ENCODE measurements around the gene TOP3B.

TOP3B gene

DNA sequence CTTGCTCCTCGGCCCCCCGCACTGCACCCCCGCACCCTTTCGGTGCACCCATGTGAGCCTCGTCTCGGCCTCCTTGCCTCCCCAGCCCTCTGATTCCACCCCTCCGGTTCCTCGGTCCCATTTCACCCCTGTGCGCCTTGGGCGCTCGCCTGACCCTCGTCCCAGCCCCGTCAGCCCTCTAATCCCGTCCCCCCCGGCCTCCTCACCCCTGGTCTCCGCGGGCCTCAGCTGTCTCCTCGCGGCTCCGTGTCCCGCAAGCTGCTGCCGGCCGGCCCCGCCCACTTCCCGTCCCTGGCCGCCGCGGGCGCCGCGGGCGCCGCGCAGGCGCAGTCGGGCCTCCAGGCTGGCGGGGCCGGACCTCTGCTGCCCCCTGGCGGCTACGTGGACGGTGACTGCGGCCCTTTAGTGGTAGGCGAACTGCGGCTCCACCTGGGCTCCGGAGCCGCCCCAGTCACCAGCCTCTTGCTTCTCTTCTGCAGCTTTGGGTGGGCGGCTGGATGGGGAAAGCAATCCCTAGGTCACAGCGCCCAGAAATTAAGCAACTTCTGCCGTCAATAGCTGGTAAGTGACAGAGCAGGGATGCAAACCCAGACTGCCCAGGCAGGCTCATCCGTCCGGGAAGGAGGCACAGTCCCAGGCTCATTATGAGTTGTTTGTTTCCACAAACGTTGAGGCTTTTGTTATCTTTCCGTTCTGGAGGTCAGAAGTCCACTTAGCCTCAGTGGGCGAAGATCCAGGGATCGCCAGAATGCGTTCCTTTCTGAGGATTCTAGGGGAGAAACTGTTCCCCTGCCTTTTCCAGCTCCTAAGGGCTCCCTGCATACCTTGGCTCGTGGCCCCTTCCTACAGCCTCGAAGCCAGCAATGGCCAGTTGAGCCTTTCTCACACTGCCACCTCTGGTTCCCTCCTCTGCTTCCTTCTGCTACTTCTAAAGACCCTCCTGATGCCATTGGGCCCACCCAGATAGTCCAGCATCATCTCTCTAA lies 29.7 kb downstream of the TOP3B start, which contains the start of gene PPM1F:
TSS of gene PPM1F (minus strand) at position 263 of the 986 bp plus-strand sequence. CDS start 6,800 bp downstream, outside the sequence.
- TF ChIP-seq, protein P1, sequence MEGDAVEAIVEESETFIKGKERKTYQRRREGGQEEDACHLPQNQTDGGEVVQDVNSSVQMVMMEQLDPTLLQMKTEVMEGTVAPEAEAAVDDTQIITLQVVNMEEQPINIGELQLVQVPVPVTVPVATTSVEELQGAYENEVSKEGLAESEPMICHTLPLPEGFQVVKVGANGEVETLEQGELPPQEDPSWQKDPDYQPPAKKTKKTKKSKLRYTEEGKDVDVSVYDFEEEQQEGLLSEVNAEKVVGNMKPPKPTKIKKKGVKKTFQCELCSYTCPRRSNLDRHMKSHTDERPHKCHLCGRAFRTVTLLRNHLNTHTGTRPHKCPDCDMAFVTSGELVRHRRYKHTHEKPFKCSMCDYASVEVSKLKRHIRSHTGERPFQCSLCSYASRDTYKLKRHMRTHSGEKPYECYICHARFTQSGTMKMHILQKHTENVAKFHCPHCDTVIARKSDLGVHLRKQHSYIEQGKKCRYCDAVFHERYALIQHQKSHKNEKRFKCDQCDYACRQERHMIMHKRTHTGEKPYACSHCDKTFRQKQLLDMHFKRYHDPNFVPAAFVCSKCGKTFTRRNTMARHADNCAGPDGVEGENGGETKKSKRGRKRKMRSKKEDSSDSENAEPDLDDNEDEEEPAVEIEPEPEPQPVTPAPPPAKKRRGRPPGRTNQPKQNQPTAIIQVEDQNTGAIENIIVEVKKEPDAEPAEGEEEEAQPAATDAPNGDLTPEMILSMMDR (IDR thresholded peaks at IDR 0.05; ENCODE audit: extremely low read depth, insufficient read depth, missing control alignments) = peak; percentile 96
- DNase-seq (ENCODE audit: low spot score) = peak; percentile 98
- in situ Hi-C loops (cut with MboI; ENCODE audit: low pct_unique_long_range_greater_than_20kb, low sequenced_read_pairs, unreplicated experiment) = no loop called here

DNA sequence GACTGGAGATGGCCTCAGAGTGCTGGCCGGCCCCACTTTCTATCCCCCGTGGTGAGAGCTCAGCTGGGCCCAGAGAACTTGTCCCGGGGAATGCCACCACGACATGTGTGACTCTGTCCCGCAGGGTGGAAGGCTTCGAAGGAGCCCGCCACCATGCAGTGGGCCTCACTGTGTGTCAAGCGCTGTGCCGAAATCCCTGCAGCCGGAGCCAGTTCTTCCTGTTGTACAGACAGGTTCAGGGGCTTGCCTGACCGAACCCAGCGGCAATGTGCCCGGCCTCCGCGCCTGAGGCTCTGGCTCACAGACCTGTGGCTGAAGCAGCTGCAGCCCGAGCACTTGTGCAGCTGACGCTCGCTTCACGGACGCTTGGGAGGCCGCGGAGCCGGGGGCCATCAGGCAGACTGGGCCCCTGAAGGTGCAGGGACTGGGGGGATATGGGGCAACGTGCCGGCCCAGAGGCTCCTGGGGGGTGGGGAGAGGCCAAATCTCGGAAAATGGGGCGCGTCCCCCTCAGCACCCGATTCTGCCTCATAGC lies 30.6 kb downstream of the TOP3B start:
- DNase-seq (ENCODE audit: low spot score) = no peak
- in situ Hi-C loops (cut with MboI; ENCODE audit: low pct_unique_long_range_greater_than_20kb, low sequenced_read_pairs, unreplicated experiment) = no loop called here

DNA sequence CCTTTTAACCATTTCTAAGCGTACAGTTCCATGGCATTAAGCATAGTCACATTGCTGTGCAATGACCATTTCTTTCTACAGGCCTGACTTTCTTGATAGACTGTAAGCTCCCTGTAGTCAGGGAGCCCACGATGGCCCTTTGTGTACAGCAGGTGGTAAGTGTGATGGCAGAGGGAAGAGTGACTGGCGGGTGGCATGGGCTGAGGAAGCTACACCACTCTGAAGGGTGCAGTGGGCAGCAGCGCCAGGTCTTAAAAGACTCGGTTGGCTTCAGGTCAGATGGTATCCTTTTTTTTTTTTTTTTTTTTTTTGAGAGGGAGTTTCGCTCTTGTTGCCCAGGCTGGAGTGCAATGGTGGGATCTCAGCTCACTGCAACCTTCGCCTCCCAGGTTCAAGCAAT lies 31.5 kb downstream of the TOP3B start:
- TF ChIP-seq, protein P1 (IDR thresholded peaks at IDR 0.05; ENCODE audit: extremely low read depth, insufficient read depth, missing control alignments) = no peak
- DNase-seq (ENCODE audit: low spot score) = no peak
- in situ Hi-C loops (cut with MboI; ENCODE audit: low pct_unique_long_range_greater_than_20kb, low sequenced_read_pairs, unreplicated experiment) = no loop called here

More for the DNA sequence above, 30.6 kb downstream of the TOP3B start:
- TF ChIP-seq, protein P1 (IDR thresholded peaks at IDR 0.05; ENCODE audit: extremely low read depth, insufficient read depth, missing control alignments) = no peak

DNA sequence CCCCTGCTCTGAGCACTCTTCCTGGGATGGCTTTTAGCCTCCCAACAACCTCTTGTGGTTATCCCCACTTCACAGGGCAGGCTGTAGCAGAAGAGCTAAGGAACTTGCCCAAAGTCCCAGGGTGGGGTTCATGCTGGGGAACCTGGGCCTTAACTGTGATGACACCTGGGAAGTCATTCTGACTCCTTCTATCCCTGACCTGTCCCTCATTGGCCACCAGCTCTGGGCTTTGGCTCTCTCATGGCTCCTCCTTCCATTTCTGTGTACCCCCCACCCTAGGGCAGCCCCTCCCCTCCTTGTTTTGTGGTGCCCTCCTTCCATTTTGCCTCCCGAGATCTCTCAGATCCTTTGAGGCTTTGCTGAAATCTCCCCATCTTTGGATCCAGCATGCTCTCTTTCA lies 32.6 kb downstream of the TOP3B start:
- in situ Hi-C loops (cut with MboI; ENCODE audit: low pct_unique_long_range_greater_than_20kb, low sequenced_read_pairs, unreplicated experiment) = loop anchor here (10.0 kb wide), 2 partner anchors 215 to 245 kb away; partner anchors contain the start of gene YPEL1
- no peak for DNase-seq (ENCODE audit: low spot score)
- TF ChIP-seq, protein P1 (IDR thresholded peaks at IDR 0.05; ENCODE audit: extremely low read depth, insufficient read depth, missing control alignments) = no peak

DNA sequence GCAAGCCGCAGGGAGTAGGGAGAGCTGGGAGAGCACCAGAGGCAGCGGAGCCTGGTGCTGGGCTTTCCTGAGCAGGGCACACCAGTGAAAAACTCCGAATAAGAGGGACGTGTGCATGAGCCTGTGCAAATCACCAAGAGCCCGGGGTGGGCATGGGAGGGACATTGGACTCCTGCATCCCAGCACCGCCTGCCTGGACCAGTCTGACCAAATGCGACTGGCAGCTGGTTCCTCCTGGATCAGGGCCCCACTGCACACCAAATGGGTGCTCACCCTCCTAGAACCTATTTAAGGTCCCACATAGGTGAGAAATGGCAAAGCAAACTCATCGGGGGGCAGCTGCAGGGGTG lies 33.0 kb downstream of the TOP3B start:
- in situ Hi-C loops (cut with MboI; ENCODE audit: low pct_unique_long_range_greater_than_20kb, low sequenced_read_pairs, unreplicated experiment) = loop anchor here (10.0 kb wide), 2 partner anchors 215 to 245 kb away; partner anchors contain the start of gene YPEL1
- TF ChIP-seq, protein P1 (IDR thresholded peaks at IDR 0.05; ENCODE audit: extremely low read depth, insufficient read depth, missing control alignments) = no peak
- DNase-seq (ENCODE audit: low spot score) = no peak

DNA sequence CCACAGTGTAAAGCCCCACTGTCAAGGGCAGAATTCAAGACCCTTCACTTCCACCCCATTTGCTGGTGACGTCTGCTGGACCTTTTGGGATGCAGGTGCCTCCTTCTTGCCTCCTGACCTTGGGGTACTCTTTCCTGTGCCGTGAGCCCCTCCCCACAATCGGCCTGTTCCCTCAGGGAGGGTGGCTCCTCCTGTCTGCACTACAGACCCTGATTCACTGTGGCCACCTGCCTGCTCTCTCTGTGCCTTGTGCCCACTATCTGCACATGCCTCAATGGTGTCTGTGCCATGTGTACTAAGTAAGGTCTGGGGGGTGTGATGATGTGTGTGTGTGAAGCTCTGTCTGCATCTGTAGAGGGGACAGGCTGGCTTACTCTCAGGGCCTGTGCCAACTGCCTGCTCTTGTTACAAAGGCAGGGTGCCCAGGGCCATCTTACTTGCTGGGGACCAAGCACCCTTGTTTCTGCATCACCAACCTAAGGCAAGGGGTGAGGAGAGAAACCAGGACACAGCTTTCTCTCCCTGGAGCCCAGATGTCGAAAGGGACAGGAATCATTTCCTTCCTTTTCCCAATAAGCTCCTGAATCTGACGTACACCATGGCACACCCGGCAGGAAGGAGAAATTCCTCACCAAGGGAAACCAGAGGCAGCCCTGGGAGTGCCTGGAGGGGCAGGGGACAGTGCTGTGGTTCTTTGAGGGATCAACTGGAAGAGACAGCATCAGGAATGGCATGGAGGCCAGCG lies 33.6 kb downstream of the TOP3B start:
- no peak for DNase-seq (ENCODE audit: low spot score)
- in situ Hi-C loops (cut with MboI; ENCODE audit: low pct_unique_long_range_greater_than_20kb, low sequenced_read_pairs, unreplicated experiment) = loop anchor here (10.0 kb wide), 2 partner anchors 214 to 244 kb away; partner anchors contain the start of gene YPEL1
- TF ChIP-seq, protein P1 (IDR thresholded peaks at IDR 0.05; ENCODE audit: extremely low read depth, insufficient read depth, missing control alignments) = no peak

Measured in GM13977 (cell line).